Liver (tissue), 9 donors: Measurements from ENCODE around the gene GALNT14. TPM values are rescaled to one million over a fixed set of nuclear protein-coding genes. Genes with fewer than 3 reads are reported as not detected.

Experiments used
- DNase-seq: peaks from one replicate; pipeline ENCODE4 v3.0.0-alpha.2; 2017; ENCODE audit warnings: low spot score
- H3K27ac ChIP-seq, 2 donors: one replicate each; pipeline ENCODE4 v1.7.0; 2013; ENCODE audit warnings: inconsistent platforms in 2 of 2, low read length in 2 of 2, control low read depth in 1 of 2, low read depth in 1 of 2, mild to moderate bottlenecking in 1 of 2
- H3K27me3 ChIP-seq, 4 donors: one replicate each; pipeline versions ENCODE4 v1.6.1 to v1.7.0; 2013; ENCODE audit warnings: low read length in 3 of 4, inconsistent platforms in 1 of 4, mild to moderate bottlenecking in 1 of 4, moderate library complexity in 1 of 4; ENCODE audit not compliant: control insufficient read depth in 4 of 4, insufficient read depth in 4 of 4
- H3K36me3 ChIP-seq, 4 donors: one replicate each; pipeline versions ENCODE4 v1.6.1 to v1.7.0; 2013; ENCODE audit warnings: low read length in 3 of 4, mild to moderate bottlenecking in 3 of 4, low read depth in 1 of 4, moderate library complexity in 1 of 4; ENCODE audit not compliant: control insufficient read depth in 4 of 4, insufficient read depth in 3 of 4
- H3K4me1 ChIP-seq, 4 donors: one replicate each; pipeline versions ENCODE4 v1.6.1 to v1.7.0; 2013; ENCODE audit warnings: low read length in 3 of 4, mild to moderate bottlenecking in 3 of 4, moderate library complexity in 1 of 4; ENCODE audit not compliant: control insufficient read depth in 4 of 4, insufficient read depth in 4 of 4
- H3K4me3 ChIP-seq, 3 donors: one replicate each; pipeline versions ENCODE4 v1.6.1 to v1.7.0; 2013; ENCODE audit warnings: low read length in 3 of 3, control low read depth in 1 of 3, low read depth in 1 of 3, mild to moderate bottlenecking in 1 of 3
- H3K9ac ChIP-seq, 2 donors: one replicate each; pipeline ENCODE4 v1.7.0; 2013; ENCODE audit warnings: low read length in 2 of 2, mild to moderate bottlenecking in 2 of 2, moderate library complexity in 2 of 2, control low read depth in 1 of 2, low read depth in 1 of 2
- H3K9me3 ChIP-seq, 4 donors: one replicate each; pipeline versions ENCODE4 v1.6.1 to v1.7.0; 2013; ENCODE audit warnings: low read length in 3 of 4; ENCODE audit not compliant: control insufficient read depth in 4 of 4
- ATF3 ChIP-seq: IDR thresholded peaks from 2 replicates; pipeline ENCODE4 v1.6.1; 2016; ENCODE audit warnings: antibody characterized with exemption
- CTCF ChIP-seq: fragments of 150-350 bp; IDR thresholded peaks from 2 replicates; pipeline ENCODE4 v1.5.1; 2017; ENCODE audit warnings: improper control_type of control experiment, low read depth, low read length; ENCODE audit not compliant: missing input control
- EGR1 ChIP-seq, 2 donors: IDR thresholded peaks; 2 replicates each; pipeline ENCODE4 v1.6.1; 2016 to 2018; ENCODE audit warnings: antibody characterized with exemption in 2 of 2, low read depth in 2 of 2
- FOXA1 ChIP-seq: IDR thresholded peaks from 2 replicates; pipeline ENCODE4 v1.6.1; 2016; ENCODE audit warnings: antibody characterized with exemption
- FOXA2 ChIP-seq: IDR thresholded peaks from 2 replicates; pipeline ENCODE4 v1.6.1; 2016; ENCODE audit warnings: antibody characterized with exemption
- GABPA ChIP-seq, 2 donors: IDR thresholded peaks in 1 of 2; conservative IDR thresholded peaks in 1 of 2; 2 replicates each; pipeline ENCODE4 v1.6.1; 2016; ENCODE audit warnings: antibody characterized with exemption in 2 of 2, mild to moderate bottlenecking in 1 of 2, moderate library complexity in 1 of 2
- HNF4A ChIP-seq, 2 donors: conservative IDR thresholded peaks; 2 replicates each; pipeline ENCODE4 v1.6.1; 2016; ENCODE audit warnings: antibody characterized with exemption in 2 of 2, mild to moderate bottlenecking in 2 of 2
- HNF4G ChIP-seq: IDR thresholded peaks from 2 replicates; pipeline ENCODE4 v1.6.1; 2016; ENCODE audit warnings: antibody characterized with exemption
- JUND ChIP-seq, 2 donors: IDR thresholded peaks; 2 replicates each; pipeline ENCODE4 v1.6.1; 2016; ENCODE audit warnings: antibody characterized with exemption in 2 of 2
- NR2F2 ChIP-seq: IDR thresholded peaks from 2 replicates; pipeline ENCODE4 v1.6.1; 2016; ENCODE audit warnings: antibody characterized with exemption
- RAD21 ChIP-seq, 2 donors: IDR thresholded peaks; 2 replicates each; pipeline ENCODE4 v1.6.1; 2016; ENCODE audit warnings: antibody characterized with exemption in 2 of 2, mild to moderate bottlenecking in 2 of 2
- REST ChIP-seq: IDR thresholded peaks from 2 replicates; pipeline ENCODE4 v1.6.1; 2016; ENCODE audit warnings: antibody characterized with exemption, mild to moderate bottlenecking
- RXRA ChIP-seq, 2 donors: IDR thresholded peaks; 2 replicates each; pipeline ENCODE4 v1.6.1; 2017 to 2018; ENCODE audit warnings: antibody characterized with exemption in 2 of 2, mild to moderate bottlenecking in 1 of 2
- SP1 ChIP-seq: IDR thresholded peaks from 2 replicates; pipeline ENCODE4 v1.6.1; 2018; ENCODE audit warnings: antibody characterized with exemption, mild to moderate bottlenecking
- YY1 ChIP-seq: IDR thresholded peaks from 2 replicates; pipeline ENCODE4 v1.6.1; 2016; ENCODE audit warnings: antibody characterized with exemption, mild to moderate bottlenecking
- ZBTB33 ChIP-seq: IDR thresholded peaks from 2 replicates; pipeline ENCODE4 v1.6.1; 2016; ENCODE audit warnings: antibody characterized with exemption
- WGBS: extraction: QIAGEN DNeasy Blood & Tissue Kit; methylation state at CpG from one replicate; pipeline ENCODE4 v1.1.7; 2013; 5-methylcytosine and 5-hydroxymethylcytosine counted together
- polyA plus RNA-seq, 2 donors: library from polyadenylated mRNA; stranded (reverse) in 1 of 2; unstranded in 1 of 2; fragments of 200-250 nt in 1 of 2; fragments of >200 nt in 1 of 2; fragmentation: Nextera tagmentation in 1 of 2; extraction: Ambion mirVana in 1 of 2; gene quantifications; one replicate each; pipeline versions ENCODE4 v1.2.1 to v1.2.3, GENCODE V29; 2013 to 2015
- total RNA-seq, 2 donors: library from RNA; depleted of rRNA; stranded (reverse); fragments of >200 nt; gene quantifications; one replicate each; pipeline ENCODE4 v1.2.3, GENCODE V29; 2014
- donor health status: healthy.
- donor health status: healthy.
- donor health status: healthy.
- donor health status: healthy.
- donor health status: healthy.

GALNT14 gene
- total and polyA plus RNA-seq, 4 donors: 0.86 to 2.0 (median 1.5) TPM

GRCh38 chr2:30950339-30950738 is 187.9 kb downstream of the GALNT14 start (continued):
- no peak for TF ChIP-seq REST
- no peak for TF ChIP-seq FOXA1
- no peak for TF ChIP-seq JUND (IDR thresholded peaks at IDR 0.05)
- TF ChIP-seq CTCF: no peak
- TF ChIP-seq EGR1 (IDR thresholded peaks at IDR 0.05; ENCODE audit: low read depth in 2 of 2): no peak
- no peak for TF ChIP-seq HNF4G

GRCh38 chr2:30949435-30949834 is 188.8 kb downstream of the GALNT14 start:
- H3K9ac ChIP-seq: no peak overlapping the region
- TF ChIP-seq HNF4A (conservative IDR thresholded peaks at IDR 0.05) (no peak), FOXA1 (no peak), SP1 (no peak), CTCF (no peak), JUND (IDR thresholded peaks at IDR 0.05) (no peak), GABPA (IDR thresholded peaks at IDR 0.05 in 1 of 2, conservative IDR thresholded peaks at IDR 0.05 in 1 of 2) (no peak), RAD21 (IDR thresholded peaks at IDR 0.05) (no peak), REST (no peak), ZBTB33 (no peak), FOXA2 (no peak), RXRA (IDR thresholded peaks at IDR 0.05) (no peak), ATF3 (no peak), HNF4G (no peak), NR2F2 (no peak), YY1 (no peak)
- H3K4me1 ChIP-seq: no peaks in the 10 kb centered on the region
- no peaks in the 10 kb centered on the region for H3K9me3 ChIP-seq
- no peaks in the 10 kb centered on the region for H3K27me3 ChIP-seq
- no peak overlapping the region for H3K27ac ChIP-seq
- H3K36me3 ChIP-seq: no peaks in the 10 kb centered on the region
- WGBS: 81% methylated on average over 4 of the region's 4 CpGs
- no peak for DNase-seq
- H3K4me3 ChIP-seq: no peak overlapping the region
